Measurements from ENCODE around the gene CAMSAP1.

CAMSAP1 gene

GRCh38 chr9:135792268-135793128 is 114.8 kb downstream of the CAMSAP1 start (continued):
- no peak for TF ChIP-seq ZBTB11 (tag by site-specific recombination; conservative IDR thresholded peaks at IDR 0.05; ENCODE audit: low read depth)

GRCh38 chr9:135791431-135792267 is 115.7 kb downstream of the CAMSAP1 start:
- no peak overlapping the region for H3K27ac ChIP-seq (ENCODE audit: extremely low read depth, low read depth, low read length)
- POLR2A ChIA-PET, result interaction anchor here (0.6 kb wide), 1 partner anchor 8 kb away, joined by 3 read pairs; no protein-coding TSS in a partner anchor
- CTCF ChIA-PET, result interaction anchor here (0.6 kb wide), 1 partner anchor 9 kb away, joined by 4 read pairs; no protein-coding TSS in a partner anchor
- no peaks in the 10 kb centered on the region for H3K9me3 ChIP-seq (ENCODE audit: control insufficient read depth, insufficient read depth, low read depth, low read length)
- no peaks in the 10 kb centered on the region for H3K36me3 ChIP-seq (ENCODE audit: control insufficient read depth in 2 of 2, insufficient read depth in 1 of 2, low read length in 2 of 2)
- H3K4me1 ChIP-seq (ENCODE audit: control insufficient read depth, insufficient read depth, low read length), result no peaks in the 10 kb centered on the region
- no peak overlapping the region for H3K4me3 ChIP-seq (ENCODE audit: low read depth, low read length)
- TF ChIP-seq, protein P1, sequence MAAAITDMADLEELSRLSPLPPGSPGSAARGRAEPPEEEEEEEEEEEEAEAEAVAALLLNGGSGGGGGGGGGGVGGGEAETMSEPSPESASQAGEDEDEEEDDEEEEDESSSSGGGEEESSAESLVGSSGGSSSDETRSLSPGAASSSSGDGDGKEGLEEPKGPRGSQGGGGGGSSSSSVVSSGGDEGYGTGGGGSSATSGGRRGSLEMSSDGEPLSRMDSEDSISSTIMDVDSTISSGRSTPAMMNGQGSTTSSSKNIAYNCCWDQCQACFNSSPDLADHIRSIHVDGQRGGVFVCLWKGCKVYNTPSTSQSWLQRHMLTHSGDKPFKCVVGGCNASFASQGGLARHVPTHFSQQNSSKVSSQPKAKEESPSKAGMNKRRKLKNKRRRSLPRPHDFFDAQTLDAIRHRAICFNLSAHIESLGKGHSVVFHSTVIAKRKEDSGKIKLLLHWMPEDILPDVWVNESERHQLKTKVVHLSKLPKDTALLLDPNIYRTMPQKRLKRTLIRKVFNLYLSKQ (tag by site-specific recombination; IDR thresholded peaks at IDR 0.05; ENCODE audit: borderline replicate concordance), result no peak
- TF ChIP-seq ZNF629 (tag by site-specific recombination; IDR thresholded peaks at IDR 0.05), result no peak
- TF ChIP-seq ZIC2 (tag by site-specific recombination; IDR thresholded peaks at IDR 0.05), result 0 out of 2 replicates have a peak, but pooled peaks have one; percentile 7
- TF ChIP-seq GLIS2 (tag by site-specific recombination; IDR thresholded peaks at IDR 0.05), result 0 out of 2 replicates have a peak, but pooled peaks have one; percentile 28
- no peak for TF ChIP-seq ZNF658 (tag by site-specific recombination; IDR thresholded peaks at IDR 0.05)
- TF ChIP-seq ELK4 (IDR thresholded peaks at IDR 0.05; ENCODE audit: borderline replicate concordance, low read depth, low read length), result no peak
- TF ChIP-seq ZNF571 (tag by site-specific recombination; IDR thresholded peaks at IDR 0.05), result no peak
- TF ChIP-seq ZNF24 (tag by site-specific recombination; IDR thresholded peaks at IDR 0.05), result no peak

DNA sequence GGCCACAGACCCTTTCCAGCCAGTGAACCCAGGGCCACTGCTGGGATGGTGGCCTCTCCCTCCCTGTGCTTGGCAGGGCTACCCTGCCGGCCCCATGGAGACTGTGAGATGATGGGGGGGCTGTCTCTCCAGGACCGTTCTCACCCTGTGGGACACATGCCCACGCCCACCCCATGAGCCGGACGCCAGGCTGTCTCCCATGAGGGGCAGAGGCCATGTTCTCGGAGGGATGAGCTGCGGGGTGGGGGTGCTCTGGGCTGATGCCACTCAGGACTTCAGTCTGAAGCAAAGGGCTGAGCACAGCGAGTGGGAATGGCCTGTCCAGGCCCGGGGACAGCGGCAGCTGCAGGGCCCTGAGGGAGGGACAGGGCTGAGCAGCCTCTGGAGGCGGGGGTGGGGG is 116.5 kb downstream of the CAMSAP1 start:
- no peak overlapping the region for H3K27ac ChIP-seq (ENCODE audit: extremely low read depth, low read depth, low read length)
- H3K36me3 ChIP-seq (ENCODE audit: control insufficient read depth in 2 of 2, insufficient read depth in 1 of 2, low read length in 2 of 2), result no peaks in the 10 kb centered on the region
- H3K4me3 ChIP-seq (ENCODE audit: low read depth, low read length), result no peak overlapping the region
- H3K9me3 ChIP-seq (ENCODE audit: control insufficient read depth, insufficient read depth, low read depth, low read length), result no peaks in the 10 kb centered on the region
- ChIA-PET POLR2A (interaction anchor here (0.6 kb wide), 1 partner anchor 9 kb away, joined by 3 read pairs; no protein-coding TSS in a partner anchor), CTCF (no interaction called here)
- H3K4me1 ChIP-seq (ENCODE audit: control insufficient read depth, insufficient read depth, low read length), result no peaks in the 10 kb centered on the region
- TF ChIP-seq ZNF138 (tag by site-specific recombination; IDR thresholded peaks at IDR 0.05; ENCODE audit: borderline replicate concordance) (no peak), OVOL3 (tag by site-specific recombination; IDR thresholded peaks at IDR 0.05) (no peak), ZNF701 (tag by site-specific recombination; IDR thresholded peaks at IDR 0.05) (no peak), EGR2 (tag by site-specific recombination; IDR thresholded peaks at IDR 0.05; ENCODE audit: low read depth) (no peak), ZNF791 (tag by site-specific recombination; IDR thresholded peaks at IDR 0.05) (no peak), ZNF639 (tag by site-specific recombination; IDR thresholded peaks at IDR 0.05) (no peak), ZSCAN30 (tag by site-specific recombination; IDR thresholded peaks at IDR 0.05) (no peak)
